Measurements from ENCODE around the gene DNAH17. TPM values are rescaled to one million over a fixed set of nuclear protein-coding genes. Genes with fewer than 3 reads are reported as not detected.

DNAH17 gene
- polyA plus RNA-seq, 4 donors = 0.57 to 3.6 TPM; not detected in 2

DNA sequence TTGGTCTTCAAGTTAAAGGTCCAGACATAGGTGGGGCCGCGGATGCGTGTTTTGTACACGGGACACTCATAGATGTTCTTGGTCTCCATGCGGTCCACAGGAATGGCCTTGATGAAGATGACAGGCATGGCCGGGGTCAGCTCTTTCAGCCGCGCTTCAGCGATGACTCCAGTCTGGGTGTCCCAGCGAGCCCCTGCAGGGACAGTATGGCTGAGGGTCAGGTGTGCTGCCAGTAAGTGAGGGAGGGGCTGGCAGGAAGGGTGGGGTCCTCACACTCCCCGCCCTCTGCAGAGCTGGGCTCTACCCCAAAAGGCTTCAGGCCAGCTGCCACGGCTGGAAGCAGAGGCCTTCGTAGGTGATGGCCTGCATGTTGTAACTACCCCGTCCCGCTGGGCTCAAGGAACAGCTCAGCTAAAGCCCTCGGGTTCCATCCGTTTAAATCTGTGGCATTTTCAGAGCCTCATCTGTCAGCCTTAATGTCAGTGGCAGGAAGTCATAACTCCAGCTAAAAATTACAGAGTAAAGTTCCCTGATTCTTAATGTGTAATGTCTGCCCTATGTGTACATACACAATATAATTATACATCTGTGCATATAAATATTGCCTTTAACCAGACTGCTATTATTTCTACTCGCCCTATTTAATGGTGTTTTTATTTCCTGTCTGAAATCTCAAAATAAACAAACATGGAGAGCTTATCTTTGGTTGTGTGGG lies 153.1 kb downstream of the DNAH17 start:
- 78 to 87% (median 84%) methylated on average over 18 of the region's 18 CpGs for WGBS, 3 donors
- H3K4me3 ChIP-seq (ENCODE audit: low read depth in 1 of 3, low read length in 3 of 3) = no peak overlapping the region
- FAIRE-seq (no peak), DNase-seq (no peak)
- no peaks in the 10 kb centered on the region for H3K9me3 ChIP-seq (ENCODE audit: control insufficient read depth in 2 of 2, insufficient read depth in 1 of 2, low read depth in 1 of 2, low read length in 1 of 2)
- peaks cover 2 to 15% (median 2%) of the 10 kb centered on the region in 3 donors for H3K4me1 ChIP-seq (ENCODE audit: control insufficient read depth in 3 of 3, insufficient read depth in 2 of 3, low read depth in 1 of 3, low read length in 2 of 3)
- H3K27ac ChIP-seq (ENCODE audit: low read depth in 1 of 3, low read length in 2 of 3) = no peak overlapping the region
- no peaks in the 10 kb centered on the region for H3K27me3 ChIP-seq (ENCODE audit: control insufficient read depth in 3 of 3, insufficient read depth in 3 of 3, low read length in 3 of 3)
- peaks cover 10 to 87% (median 19%) of the 10 kb centered on the region in 3 donors for H3K36me3 ChIP-seq (ENCODE audit: control insufficient read depth in 3 of 3, insufficient read depth in 2 of 3, low read depth in 1 of 3, low read length in 3 of 3)

- no peak for FAIRE-seq
These were observed 154.2 kb downstream of the DNAH17 start for GRCh38 chr17:78422872-78423588.

DNA sequence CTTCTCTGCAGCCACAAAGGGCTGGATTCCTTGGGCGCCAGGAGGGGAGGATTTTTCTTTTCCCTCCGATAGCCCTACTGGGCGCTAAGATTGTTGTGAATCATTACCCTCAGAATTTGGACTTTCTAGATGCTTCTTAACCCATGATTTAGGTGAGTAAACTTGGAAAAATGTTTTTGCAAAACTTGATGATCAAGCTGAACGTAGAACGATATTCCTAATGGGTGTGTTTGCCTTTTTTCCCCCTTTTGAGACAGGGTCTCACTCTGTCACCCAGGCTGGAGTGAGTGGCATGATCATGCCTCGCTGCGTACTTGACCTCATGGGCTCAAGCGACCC lies 155.0 kb downstream of the DNAH17 start:
- Histone ChIP-seq H3K4me1 (ENCODE audit: control insufficient read depth in 3 of 3, insufficient read depth in 2 of 3, low read depth in 1 of 3, low read length in 2 of 3) (peaks cover 2 to 20% (median 4%) of the 10 kb centered on the region in 3 donors), H3K4me3 (ENCODE audit: low read depth in 1 of 3, low read length in 3 of 3) (no peak overlapping the region), H3K9me3 (ENCODE audit: control insufficient read depth in 2 of 2, insufficient read depth in 1 of 2, low read depth in 1 of 2, low read length in 1 of 2) (no peaks in the 10 kb centered on the region), H3K27me3 (ENCODE audit: control insufficient read depth in 3 of 3, insufficient read depth in 3 of 3, low read length in 3 of 3) (no peaks in the 10 kb centered on the region), H3K27ac (ENCODE audit: low read depth in 1 of 3, low read length in 2 of 3) (no peak overlapping the region), H3K36me3 (ENCODE audit: control insufficient read depth in 3 of 3, insufficient read depth in 2 of 3, low read depth in 1 of 3, low read length in 3 of 3) (peaks cover 7 to 79% (median 19%) of the 10 kb centered on the region in 3 donors)
- FAIRE-seq (no peak), DNase-seq (no peak)
- 74 to 80% (median 77%) methylated on average over 8 of the region's 8 CpGs for WGBS, 3 donors

More at GRCh38 chr17:78422872-78423588, 154.2 kb downstream of the DNAH17 start:
- no peaks in the 10 kb centered on the region for H3K27me3 ChIP-seq (ENCODE audit: control insufficient read depth in 3 of 3, insufficient read depth in 3 of 3, low read length in 3 of 3)
- 92 to 93% (median 93%) methylated on average over 20 of the region's 20 CpGs for WGBS, 3 donors
- H3K4me3 ChIP-seq (ENCODE audit: low read depth in 1 of 3, low read length in 3 of 3) = no peak overlapping the region
- no peaks in the 10 kb centered on the region for H3K9me3 ChIP-seq (ENCODE audit: control insufficient read depth in 2 of 2, insufficient read depth in 1 of 2, low read depth in 1 of 2, low read length in 1 of 2)
- H3K36me3 ChIP-seq (ENCODE audit: control insufficient read depth in 3 of 3, insufficient read depth in 2 of 3, low read depth in 1 of 3, low read length in 3 of 3) = peaks cover 7 to 80% (median 19%) of the 10 kb centered on the region in 3 donors
- no peak for DNase-seq
- no peak overlapping the region for H3K27ac ChIP-seq (ENCODE audit: low read depth in 1 of 3, low read length in 2 of 3)
- H3K4me1 ChIP-seq (ENCODE audit: control insufficient read depth in 3 of 3, insufficient read depth in 2 of 3, low read depth in 1 of 3, low read length in 2 of 3) = peaks cover 2 to 15% (median 2%) of the 10 kb centered on the region in 3 donors

- WGBS, 3 donors = 76 to 79% (median 78%) methylated on average over 24 of the region's 24 CpGs
- peaks cover 2 to 25% (median 5%) of the 10 kb centered on the region in 3 donors for H3K4me1 ChIP-seq (ENCODE audit: control insufficient read depth in 3 of 3, insufficient read depth in 2 of 3, low read depth in 1 of 3, low read length in 2 of 3)
- H3K4me3 ChIP-seq (ENCODE audit: low read depth in 1 of 3, low read length in 3 of 3) = no peak overlapping the region
- no peaks in the 10 kb centered on the region for H3K9me3 ChIP-seq (ENCODE audit: control insufficient read depth in 2 of 2, insufficient read depth in 1 of 2, low read depth in 1 of 2, low read length in 1 of 2)
- DNase-seq (peak; percentile 78 to 86), FAIRE-seq (no peak)
- peaks cover 7 to 78% (median 18%) of the 10 kb centered on the region in 3 donors for H3K36me3 ChIP-seq (ENCODE audit: control insufficient read depth in 3 of 3, insufficient read depth in 2 of 3, low read depth in 1 of 3, low read length in 3 of 3)
- H3K27ac ChIP-seq (ENCODE audit: low read depth in 1 of 3, low read length in 2 of 3) = peak overlapping the region in 2 of 3 donors; percentile 55 to 63
- no peaks in the 10 kb centered on the region for H3K27me3 ChIP-seq (ENCODE audit: control insufficient read depth in 3 of 3, insufficient read depth in 3 of 3, low read length in 3 of 3)
These were observed 155.5 kb downstream of the DNAH17 start for GRCh38 chr17:78421534-78422266.

- no peak for FAIRE-seq
These were observed 156.1 kb downstream of the DNAH17 start for GRCh38 chr17:78421084-78421533.

GRCh38 chr17:78419970-78420815 lies 157.0 kb downstream of the DNAH17 start:
- no peak overlapping the region for H3K4me3 ChIP-seq (ENCODE audit: low read depth in 1 of 3, low read length in 3 of 3)
- peak overlapping the region in 1 of 3 donors; percentile 22 for H3K27ac ChIP-seq (ENCODE audit: low read depth in 1 of 3, low read length in 2 of 3)
- DNase-seq (no peak), FAIRE-seq (no peak)
- H3K4me1 ChIP-seq (ENCODE audit: control insufficient read depth in 3 of 3, insufficient read depth in 2 of 3, low read depth in 1 of 3, low read length in 2 of 3) = peaks cover 2 to 36% (median 13%) of the 10 kb centered on the region in 3 donors
- peaks cover 7 to 77% (median 10%) of the 10 kb centered on the region in 3 donors for H3K36me3 ChIP-seq (ENCODE audit: control insufficient read depth in 3 of 3, insufficient read depth in 2 of 3, low read depth in 1 of 3, low read length in 3 of 3)
- 76 to 85% (median 80%) methylated on average over 22 of the region's 22 CpGs for WGBS, 3 donors
- H3K9me3 ChIP-seq (ENCODE audit: control insufficient read depth in 2 of 2, insufficient read depth in 1 of 2, low read depth in 1 of 2, low read length in 1 of 2) = no peaks in the 10 kb centered on the region
- H3K27me3 ChIP-seq (ENCODE audit: control insufficient read depth in 3 of 3, insufficient read depth in 3 of 3, low read length in 3 of 3) = no peaks in the 10 kb centered on the region

More at GRCh38 chr17:78421084-78421533, 156.1 kb downstream of the DNAH17 start:
- WGBS, 3 donors = 61 to 83% (median 67%) methylated on average over 6 of the region's 6 CpGs
- Histone ChIP-seq H3K36me3 (ENCODE audit: control insufficient read depth in 3 of 3, insufficient read depth in 2 of 3, low read depth in 1 of 3, low read length in 3 of 3) (peaks cover 7 to 78% (median 13%) of the 10 kb centered on the region in 3 donors), H3K4me1 (ENCODE audit: control insufficient read depth in 3 of 3, insufficient read depth in 2 of 3, low read depth in 1 of 3, low read length in 2 of 3) (peaks cover 2 to 31% (median 11%) of the 10 kb centered on the region in 3 donors), H3K4me3 (ENCODE audit: low read depth in 1 of 3, low read length in 3 of 3) (no peak overlapping the region), H3K27me3 (ENCODE audit: control insufficient read depth in 3 of 3, insufficient read depth in 3 of 3, low read length in 3 of 3) (no peaks in the 10 kb centered on the region), H3K27ac (ENCODE audit: low read depth in 1 of 3, low read length in 2 of 3) (peak overlapping the region in 2 of 3 donors; percentile 55 to 63), H3K9me3 (ENCODE audit: control insufficient read depth in 2 of 2, insufficient read depth in 1 of 2, low read depth in 1 of 2, low read length in 1 of 2) (no peaks in the 10 kb centered on the region)
- peak in 1 of 2 donors; percentile 74 for DNase-seq

DNA sequence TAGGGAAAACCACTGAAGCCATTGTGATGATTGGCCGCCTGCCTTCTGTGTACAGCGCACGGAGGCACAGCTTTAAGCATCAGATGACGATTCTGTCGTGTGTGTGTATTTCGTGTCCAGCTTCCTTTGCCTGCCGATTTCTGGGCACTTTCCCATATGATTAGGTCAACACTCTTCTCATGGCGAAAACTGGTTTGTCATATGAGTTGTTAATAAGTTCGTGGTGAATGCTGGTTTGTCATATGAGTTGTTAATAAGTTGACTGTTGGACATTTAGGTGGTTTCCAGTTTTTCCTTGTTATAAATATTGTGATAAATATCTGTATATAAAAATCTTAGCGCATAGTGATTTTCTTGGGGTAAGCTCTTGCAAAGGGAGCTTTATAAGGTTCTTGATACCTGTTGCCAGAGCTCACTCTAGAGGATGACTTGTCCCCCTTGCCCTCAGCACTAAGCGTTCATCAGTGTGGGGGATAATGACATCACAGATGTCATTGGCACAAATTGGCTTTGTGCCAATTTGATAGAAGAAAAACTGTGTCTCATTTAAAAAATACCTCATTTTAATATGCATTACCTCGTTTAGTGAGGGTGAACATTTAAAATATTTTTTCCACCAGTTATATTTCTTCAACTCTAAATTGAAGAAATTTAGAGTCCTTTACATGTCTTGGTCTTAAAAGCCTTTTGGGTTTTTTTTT lies 158.7 kb downstream of the DNAH17 start:
- no peak for DNase-seq
- Histone ChIP-seq H3K9me3 (ENCODE audit: control insufficient read depth in 2 of 2, insufficient read depth in 1 of 2, low read depth in 1 of 2, low read length in 1 of 2) (no peaks in the 10 kb centered on the region), H3K4me1 (ENCODE audit: control insufficient read depth in 3 of 3, insufficient read depth in 2 of 3, low read depth in 1 of 3, low read length in 2 of 3) (peaks cover 2 to 53% (median 26%) of the 10 kb centered on the region in 3 donors), H3K4me3 (ENCODE audit: low read depth in 1 of 3, low read length in 3 of 3) (no peak overlapping the region), H3K36me3 (ENCODE audit: control insufficient read depth in 3 of 3, insufficient read depth in 2 of 3, low read depth in 1 of 3, low read length in 3 of 3) (peaks cover 0 to 78% (median 0%) of the 10 kb centered on the region in 3 donors), H3K27ac (ENCODE audit: low read depth in 1 of 3, low read length in 2 of 3) (peak overlapping the region in 1 of 3 donors; percentile 41), H3K27me3 (ENCODE audit: control insufficient read depth in 3 of 3, insufficient read depth in 3 of 3, low read length in 3 of 3) (no peaks in the 10 kb centered on the region)
- FAIRE-seq = no peak
- WGBS, 3 donors = 70 to 76% (median 72%) methylated on average over 12 of the region's 12 CpGs

All from small intestine (tissue), 7 donors.